GM19438 (cell line): ENCODE measurements around the gene CYB5R3.

Source experiments
- ATAC-seq: cut with Tn5 transposase; IDR thresholded peaks from one replicate; pipeline ENCODE4 v1.9.1; 2021; ENCODE audit warnings: low read depth; ENCODE audit not compliant: unreplicated experiment

Gene CYB5R3

DNA sequence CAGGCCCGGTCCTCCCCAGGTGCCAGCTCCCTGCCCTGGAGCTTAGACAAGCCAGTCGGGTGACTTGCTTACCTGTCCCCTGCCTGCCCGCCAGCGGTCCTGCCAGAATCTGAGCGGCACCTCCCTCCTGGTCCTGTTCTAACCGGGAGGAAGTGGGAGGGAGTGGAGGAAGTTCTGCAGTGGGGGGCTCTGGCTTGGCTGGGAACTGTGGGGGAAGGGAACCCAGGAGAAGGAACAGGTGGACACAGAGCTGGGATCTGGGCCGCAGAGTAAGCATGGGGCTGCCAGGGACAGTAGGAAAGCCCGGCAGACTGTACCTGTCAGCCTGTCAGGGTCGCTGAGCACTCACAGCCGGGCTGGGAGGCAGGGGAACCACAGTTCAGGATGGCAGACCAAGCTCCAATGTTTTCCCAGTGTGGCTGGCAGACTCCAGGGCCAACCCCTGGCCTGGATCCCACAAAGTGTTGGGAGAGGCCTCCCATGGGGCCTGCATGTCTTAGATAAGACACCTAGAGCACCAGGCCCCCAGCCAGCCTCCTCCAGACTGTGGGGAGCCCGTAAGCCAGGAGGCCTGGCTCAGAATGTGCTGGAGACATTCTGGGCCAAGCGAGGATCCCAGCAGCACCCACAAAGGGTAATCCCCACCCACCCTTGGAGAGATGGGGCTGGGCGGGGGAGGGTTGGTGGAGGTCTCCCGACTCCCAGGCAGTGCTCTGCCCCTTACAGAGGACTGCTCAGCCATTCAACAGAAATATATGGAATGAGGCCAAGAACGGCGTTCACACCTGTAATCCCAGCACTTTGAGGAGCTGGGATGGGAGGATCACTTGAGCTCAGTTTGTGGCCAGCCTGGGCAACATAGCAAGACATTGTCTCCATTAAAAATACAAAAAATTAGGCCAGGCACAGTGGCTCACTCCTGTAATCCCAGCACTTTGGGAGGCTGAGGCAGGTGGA, 2.3 kb downstream of the CYB5R3 start:
- no peak for ATAC-seq

DNA sequence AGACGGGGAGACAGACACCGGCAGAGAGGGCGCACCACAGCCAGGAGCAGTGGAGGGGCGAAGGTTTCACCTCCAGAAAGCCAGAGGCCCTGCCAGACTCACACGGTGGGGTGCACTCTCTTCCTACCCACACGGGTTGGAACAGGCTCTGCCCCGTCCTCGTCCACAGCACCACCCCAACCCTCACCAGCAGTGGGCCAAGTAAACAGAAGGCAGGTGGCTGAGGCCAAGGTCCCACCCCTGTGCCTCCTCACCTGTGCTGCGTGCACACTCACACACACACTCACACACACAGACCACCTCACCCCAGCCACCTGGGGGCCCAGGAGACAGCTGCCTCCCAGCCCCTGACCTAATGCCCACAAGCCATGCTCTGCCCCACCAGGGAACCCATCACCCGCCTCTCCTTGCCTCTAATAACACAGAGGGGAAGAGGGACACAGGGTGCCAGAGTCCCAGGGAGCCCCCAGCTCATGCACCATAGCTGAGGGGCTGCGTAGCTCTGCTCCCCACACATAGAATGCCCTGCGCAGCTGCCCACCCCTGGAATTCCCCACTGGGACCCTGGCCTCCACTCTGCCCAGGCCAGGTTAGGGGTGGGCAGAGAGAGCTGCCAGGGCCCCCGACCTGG, 3.1 kb downstream of the CYB5R3 start:
- ATAC-seq: no peak

DNA sequence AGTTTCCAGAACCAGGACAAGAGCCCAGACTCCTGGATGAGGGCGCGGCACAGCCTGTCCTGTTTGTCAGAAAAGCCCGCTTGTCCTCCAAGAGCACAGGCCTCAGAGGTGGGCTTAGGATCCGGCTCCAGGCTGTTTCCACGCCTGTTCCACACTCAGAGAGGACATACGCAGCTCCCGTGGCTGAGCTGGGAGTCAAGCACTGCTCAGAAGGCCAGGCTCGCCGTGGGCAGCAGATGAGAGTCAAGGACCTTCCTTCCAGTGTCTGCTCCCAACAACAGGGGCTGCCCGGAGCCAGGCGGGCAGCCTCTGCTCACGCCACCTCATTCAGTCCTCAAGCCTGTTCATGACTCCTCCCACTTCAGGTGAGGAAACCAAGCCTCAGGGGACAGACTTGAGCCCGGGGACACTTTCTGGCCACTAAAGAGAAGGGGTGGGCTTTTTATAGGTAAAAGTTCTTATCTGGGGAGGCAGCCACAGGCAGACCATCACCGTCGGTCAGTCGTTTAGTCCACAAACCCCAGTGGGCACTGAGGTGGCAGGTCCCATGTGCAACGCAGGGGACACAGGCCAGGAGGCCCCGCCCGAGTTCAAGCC, 3.8 kb downstream of the CYB5R3 start:
- no peak for ATAC-seq

DNA sequence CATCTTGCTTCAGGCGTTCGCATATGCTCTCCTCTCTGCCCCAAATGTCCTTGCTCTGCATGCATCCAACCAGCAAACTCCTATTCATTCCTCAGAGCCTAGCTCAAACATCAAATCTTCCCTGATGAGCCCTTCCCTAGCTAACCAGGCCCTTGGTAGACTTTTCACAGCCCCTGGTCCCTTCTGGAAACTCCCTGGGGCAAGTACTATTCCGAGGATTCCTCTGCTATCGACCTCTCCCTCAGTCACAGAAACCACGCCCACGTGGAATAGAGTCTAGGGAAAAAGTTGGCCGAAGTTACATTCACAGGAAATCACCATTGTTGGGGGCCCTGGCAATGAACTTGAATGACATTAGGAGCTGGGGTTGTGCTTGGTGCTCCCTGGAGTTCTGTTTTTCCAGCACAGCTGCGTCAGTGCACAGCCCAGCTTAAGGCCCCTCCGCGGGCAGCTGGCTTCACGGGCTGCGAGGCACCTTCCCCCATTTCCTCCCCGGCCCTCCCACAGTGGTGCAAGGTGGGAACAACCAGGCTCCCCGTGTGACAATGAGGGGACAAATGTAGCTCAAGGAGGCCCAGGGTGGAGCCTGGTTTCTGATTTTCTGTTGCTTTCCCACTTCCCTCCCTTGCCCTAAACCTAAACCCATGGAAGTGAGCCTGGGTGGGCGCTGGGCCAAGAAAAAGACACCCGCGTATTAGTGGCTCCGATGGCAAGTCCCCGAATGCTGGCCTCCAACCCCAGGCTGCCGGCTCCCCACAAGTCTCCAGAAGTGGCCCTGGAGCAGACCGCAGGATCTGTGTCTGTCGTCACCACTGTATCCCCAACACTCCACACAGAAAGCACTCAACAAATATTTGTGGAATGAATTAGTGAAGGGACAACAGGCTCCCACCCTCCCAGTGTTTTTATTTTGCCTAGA, 4.5 kb downstream of the CYB5R3 start:
- no peak for ATAC-seq

DNA sequence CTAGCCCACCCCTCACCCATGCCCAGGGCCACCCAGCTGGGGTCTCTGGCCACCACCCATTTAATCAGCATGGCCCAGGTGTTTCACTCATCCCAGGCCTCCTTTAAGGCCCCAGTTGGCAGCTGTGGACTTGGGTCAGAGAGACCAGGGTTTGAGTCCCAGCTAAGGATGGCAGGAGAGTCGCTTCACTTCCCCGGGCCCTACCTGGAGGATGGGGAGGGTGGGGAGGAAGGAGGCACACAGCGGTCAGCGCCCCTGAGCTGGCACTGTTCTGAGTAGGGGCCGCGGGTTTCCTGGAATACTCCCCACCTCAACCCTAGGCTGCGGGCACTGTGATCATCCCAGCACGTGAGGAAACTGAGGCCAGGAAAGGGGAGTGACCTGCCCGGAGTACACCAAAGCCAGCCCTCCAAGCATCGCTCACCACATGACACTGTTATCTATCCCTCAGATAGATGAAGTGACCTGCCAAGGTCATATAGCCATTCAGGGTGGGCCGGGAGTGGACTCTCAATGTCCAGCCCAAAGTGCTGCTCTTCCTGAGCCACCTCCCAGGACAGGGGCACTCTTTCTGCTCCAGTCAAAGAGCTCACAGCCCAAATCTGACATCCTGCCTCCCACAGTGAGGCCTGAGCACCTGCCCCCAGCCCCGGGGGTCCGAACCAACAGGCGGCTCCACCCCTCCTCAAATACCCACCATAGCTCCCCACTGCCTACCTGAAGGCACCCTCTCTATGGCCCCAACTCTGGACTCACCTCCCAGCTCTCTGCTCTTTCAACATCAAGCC, 5.4 kb downstream of the CYB5R3 start:
- ATAC-seq: no peak

DNA sequence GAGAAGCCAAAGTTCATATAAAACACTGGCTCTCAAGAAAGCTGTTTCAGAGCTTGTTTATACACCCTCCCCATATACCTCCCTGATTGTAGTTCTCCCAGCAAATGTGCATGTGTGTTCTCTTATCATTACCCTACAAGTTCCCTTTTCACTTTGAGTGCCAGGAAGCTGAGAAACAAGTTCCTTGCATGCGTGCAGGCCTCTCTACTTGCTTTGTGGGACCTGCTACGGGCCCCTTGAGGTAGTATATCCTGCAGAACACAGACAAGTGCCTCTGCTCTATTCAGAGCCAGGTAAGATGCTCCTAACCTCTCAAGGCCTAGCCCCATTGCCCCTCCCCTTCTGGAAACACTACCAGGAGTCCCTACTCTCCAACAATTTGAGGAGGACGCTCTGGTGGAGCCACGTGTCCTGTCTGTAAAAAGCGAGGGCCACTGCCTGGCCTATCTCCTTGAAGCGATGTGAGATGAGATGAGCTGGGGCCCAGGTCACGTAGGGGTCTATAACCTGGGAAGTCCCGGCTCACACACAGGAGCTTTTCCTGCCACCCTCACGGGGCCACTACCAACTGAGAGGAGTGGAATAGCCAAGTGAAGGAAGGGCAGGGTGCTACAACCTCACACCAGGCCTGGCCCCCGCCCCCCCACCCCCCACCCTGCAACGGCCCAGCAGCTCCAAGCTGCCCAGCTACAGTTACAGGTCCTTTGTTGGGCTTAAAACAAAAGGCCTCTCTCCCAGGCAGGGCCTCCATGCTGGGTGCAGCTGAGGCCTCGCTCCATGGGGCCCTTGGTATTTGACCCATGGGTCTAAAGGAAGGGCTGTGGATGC, 6.2 kb downstream of the CYB5R3 start:
- no peak for ATAC-seq

DNA sequence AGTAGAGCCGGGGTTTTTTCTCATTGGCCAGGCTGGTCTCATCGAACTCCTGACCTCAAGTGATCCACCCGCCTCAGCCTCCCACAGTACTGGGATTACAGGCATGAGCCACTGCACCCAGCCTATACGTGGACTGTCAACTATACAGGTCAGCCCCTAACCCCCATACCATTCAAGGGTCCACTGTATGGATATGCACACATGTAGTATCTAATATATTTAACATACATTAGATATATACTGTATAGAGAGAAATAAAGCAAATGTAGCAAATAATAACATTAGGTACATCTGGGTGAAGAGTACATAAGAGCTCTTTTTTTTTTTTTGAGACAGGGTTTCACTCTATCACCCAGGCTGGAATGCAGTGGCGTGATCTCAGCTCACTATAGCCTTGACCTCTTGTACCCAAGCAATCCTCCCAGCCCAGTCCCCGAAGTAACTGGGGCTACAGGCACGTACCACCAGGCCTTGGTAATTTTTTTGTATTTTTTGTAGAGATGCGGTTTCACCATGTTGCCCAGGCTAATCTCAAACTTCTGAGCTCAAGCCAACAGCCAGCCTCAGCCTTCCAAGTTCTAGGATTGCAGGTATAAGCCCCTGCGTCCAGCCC, 7.3 kb downstream of the CYB5R3 start:
- ATAC-seq: no peak

DNA sequence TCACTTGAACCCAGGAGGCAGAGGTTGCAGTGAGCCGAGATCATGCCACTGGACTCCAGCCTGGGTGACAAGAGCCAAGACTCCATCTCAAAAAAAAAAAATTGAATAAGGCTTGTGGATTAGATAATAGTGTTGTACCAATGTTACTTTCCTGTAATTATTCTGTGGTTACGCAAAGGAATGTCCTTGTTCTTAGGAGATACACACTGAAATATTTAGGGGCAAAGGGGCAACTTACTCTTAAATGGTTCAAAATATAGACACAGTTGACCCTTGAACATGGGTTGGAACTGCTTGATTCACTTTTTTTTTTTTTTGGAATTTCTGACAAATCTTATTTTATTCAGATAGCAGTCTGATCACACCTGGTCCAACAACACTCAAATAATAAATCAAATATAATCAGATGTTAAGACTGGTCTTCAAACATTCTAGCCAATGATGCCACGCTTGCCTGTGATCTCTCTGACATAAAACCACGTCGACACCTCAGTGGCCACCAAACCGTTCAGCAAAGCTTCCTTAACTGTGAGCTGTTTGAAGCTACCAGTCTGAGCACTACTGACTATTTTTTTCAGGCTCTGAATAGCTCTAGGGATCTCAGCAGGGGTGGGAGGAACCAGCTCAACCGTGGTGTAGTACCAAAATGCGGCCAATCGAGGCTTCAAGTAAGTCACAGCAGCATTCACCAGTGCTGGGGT, 9.5 kb downstream of the CYB5R3 start:
- ATAC-seq: no peak

DNA sequence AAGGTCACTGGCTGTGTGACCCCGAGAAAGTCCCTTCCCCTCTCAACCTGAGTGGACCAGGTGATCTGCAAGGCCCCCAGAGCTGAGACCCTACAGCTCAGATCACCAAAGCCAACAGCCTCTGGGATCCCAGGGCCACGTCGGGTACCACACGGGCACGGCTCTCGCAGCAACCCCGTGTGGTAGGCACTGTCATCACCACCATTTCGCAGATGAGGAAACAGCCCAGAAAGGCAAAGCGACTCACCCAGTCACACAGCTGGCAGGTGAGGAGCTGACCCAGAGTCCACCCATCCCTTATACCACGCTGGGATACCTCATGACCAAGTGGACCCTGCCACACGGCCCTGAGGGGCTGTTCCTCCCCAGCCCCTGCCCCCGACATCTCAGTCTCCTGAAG, 11.6 kb downstream of the CYB5R3 start:
- no peak for ATAC-seq

DNA sequence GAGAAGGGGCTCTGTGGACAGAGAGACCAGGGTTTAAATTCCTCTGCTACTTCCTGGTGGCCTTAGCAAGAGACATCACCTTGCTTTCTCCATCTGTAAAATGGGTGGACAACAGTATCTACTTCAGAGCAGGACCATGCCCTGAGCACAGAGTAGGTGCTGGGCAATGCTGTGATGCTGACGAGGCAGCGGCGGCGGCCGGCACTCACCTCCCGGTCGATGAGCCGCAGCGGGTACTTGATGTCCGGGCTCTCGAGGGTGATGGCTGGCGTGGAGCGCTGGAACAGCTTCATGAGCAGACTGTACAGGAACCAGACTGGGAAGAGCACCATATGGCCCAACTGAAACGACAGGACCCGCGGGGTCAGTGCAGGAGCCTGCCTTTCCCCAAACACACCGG, 12.7 kb downstream of the CYB5R3 start:
- no peak for ATAC-seq

DNA sequence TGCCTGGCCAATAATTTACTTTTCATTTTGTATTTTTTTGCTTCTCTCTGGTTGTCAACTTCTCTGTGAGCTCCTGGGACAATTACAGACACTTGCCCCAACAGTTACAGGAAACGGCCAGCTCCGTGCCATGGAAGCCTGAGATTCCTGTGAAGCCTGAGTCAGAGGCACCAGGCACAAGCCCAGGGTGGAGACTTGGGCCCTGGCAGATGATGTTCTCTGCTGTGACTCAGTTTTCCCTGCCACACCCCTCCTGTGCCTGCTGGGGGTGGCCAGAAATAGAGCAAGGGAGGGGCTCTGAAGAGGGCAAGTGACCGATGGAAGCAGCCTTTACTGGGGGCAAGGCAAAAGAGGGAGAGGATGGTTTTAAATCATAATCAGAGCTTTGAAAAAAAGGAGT, 13.7 kb downstream of the CYB5R3 start:
- ATAC-seq: no peak

DNA sequence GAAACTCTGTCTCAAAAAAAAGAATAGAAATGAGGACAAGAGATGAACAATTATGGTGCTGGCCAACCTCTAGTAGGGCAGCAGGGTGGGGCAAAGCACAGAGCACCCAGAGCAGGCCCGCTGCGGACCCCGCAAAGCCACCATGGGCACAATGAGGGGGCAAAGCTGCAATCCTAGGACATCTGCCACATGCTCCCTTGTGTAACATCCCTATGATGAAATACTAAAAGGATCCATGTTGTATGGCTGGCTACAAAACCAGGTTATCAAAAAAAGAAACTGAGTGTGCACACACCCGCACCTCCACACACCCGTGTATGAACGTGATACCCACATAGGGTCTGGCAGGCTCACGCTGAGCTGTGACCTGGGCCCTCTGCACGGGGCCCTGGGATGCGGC, 16.2 kb downstream of the CYB5R3 start:
- no peak for ATAC-seq

DNA sequence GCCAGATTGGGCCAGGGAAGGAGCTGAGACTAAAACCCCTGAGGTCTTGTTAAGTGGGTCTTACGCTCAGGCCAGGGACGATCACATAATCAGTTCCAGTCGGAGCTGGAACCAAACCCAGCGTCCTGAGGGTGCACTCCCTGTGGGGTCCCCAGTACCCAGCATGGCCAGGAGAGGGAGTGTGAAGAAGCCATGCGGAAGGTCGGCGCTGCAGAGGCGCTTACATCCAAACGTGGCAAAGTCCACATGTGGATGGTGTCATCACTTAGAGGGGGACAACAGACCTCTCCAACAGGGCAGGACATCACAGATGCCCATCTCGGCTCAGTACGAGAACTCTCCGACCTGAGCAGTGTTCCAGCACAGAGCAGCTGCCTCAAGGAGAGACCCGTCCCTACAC, 17.1 kb downstream of the CYB5R3 start:
- no peak for ATAC-seq

DNA sequence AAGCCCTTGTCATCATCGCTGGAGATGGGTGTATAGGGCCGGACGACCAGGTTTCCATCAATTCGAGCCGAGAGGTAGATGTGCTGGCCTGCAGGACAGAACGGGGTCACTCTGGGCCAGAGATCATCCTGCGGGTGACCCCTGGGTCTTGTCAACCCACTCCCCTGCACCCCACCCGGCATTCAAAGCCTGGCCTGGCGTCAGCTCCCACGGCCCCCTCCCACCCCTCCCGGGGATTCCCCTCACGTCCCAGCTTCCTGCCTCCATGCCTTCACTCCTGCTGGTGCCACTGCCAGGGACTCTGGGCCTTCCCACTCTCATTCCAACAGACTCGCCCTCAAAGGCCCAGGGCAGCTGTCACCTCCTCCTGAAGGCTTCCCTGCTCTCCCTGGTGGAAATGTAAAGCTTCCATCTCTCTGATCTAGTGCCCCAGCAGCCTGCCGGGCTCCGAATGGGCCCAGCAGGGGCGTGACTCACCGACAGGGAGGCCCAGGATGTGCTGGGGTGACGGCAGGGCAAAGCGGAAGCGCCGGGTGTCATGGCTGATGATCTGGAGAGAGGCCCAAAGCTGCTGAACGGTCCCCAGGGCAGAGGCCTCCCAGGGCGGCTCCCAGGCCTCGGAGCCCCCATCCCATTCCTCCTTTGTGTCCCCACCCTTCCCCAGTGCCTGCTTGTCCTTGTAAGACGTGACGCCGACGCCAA, 18.1 kb downstream of the CYB5R3 start:
- ATAC-seq: no peak

DNA sequence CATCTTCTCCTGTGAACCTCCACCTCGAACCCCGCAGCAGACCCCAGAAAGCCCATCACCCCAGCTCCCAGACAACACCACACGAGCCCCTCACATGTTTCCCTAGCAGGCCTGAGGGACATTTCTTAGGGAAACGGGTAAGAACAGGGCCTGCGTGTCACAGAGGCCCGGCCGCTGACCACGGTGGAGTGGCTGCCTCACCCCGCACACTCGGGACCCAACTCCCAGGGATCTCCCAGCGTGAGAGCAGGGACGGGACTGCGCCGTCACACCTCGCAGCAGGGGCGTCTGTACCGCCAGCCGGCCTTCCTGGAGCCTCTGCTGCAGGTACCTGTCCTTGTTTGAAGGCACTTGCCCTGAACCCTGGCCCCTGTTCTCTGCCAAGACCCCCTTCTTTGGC, 19.0 kb downstream of the CYB5R3 start:
- no peak for ATAC-seq

DNA sequence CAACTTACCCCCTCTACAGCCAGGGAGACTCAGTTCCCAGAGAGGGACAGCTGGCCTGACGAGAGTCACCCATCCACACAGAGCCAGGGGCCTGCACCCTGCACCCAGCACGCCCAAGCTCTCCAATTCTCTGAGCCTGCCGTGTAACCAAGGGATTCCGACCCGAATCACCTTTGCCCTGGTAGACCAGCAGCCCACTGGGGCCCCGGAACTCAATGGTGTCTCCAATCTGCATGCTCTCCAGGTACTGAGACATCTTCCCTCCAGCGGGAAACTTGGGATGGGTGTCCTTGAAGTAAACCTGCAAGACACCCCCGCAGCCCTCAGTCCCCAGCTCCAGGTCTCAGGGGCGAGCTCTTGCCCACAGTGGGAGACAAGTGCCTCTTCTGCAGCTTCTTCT, 21.2 kb downstream of the CYB5R3 start:
- no peak for ATAC-seq

DNA sequence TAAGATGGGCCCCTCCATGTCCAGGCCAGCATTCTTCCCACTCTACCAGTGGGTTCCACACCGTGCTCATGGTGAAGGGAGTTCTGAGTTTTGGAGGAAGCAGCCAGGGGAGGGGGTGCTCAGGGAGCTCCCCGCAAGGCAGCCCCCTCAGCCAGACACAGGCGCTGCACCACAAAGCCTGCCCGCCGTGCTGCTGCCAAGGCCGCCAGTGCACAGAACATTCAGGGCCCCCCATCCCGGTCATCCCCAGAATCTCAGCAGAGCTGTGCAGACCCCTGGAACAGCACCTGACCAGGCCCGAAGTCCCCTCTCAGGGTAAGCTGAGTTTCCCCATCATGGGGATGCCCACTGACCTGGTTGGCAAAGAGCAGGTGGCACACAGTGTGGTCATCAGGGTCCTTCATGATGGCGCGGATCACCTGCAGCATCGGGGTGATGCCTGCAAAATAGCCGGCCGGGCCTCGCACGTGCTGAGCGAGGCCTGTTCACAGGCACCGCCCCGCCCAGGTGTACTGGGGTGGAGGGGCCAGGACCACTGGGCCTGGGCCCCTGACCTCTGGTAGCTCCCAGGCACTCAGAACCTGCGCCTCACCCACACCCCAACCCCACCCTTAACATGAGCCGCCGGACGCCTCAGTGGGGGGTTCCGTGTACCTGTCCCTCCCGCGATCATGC, 22.1 kb downstream of the CYB5R3 start:
- no peak for ATAC-seq
